Measurements from ENCODE around the gene QKI. TPM values are rescaled to one million over a fixed set of nuclear protein-coding genes. Genes with fewer than 3 reads are reported as not detected.

The QKI gene
- total and polyA plus RNA-seq, 10 of the 15 experiments (the other 5 are each of a cell fraction or from before 2014, with no cell fraction given) = 4.7 to 72.5 (median 38.9) TPM

DNA sequence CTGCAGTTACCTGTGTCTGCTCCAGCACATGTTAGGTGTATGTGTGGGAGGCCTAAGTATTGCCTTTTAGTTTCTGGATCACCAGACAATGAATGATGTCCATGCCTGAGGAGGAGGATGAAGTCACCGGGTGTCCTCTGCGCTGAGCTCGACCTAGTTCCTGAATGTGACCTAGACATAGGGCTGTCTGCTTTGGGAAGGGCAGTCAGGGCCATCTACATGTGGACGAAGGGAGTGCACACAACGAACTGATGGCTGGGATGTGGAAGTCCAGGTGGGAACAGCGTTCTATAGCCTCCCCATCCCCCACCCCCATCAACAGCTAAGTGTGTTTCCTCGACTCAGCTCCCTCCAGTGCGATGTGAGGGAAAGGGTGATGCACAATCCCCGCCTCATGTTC lies 186.3 kb downstream of the QKI start:
- WGBS (ENCODE audit: insufficient coverage, insufficient replicate concordance, low lambda C conversion rate, missing lambda C conversion rate) = 60% methylated on average over 9 of the region's 9 CpGs
- SMC1A ChIA-PET (ENCODE audit: uncharacterized antibody, unreplicated experiment) = interaction anchor here (0.6 kb wide), 2 partner anchors 233 to 621 kb away, joined by 3 read pairs; no protein-coding TSS in a partner anchor

DNA sequence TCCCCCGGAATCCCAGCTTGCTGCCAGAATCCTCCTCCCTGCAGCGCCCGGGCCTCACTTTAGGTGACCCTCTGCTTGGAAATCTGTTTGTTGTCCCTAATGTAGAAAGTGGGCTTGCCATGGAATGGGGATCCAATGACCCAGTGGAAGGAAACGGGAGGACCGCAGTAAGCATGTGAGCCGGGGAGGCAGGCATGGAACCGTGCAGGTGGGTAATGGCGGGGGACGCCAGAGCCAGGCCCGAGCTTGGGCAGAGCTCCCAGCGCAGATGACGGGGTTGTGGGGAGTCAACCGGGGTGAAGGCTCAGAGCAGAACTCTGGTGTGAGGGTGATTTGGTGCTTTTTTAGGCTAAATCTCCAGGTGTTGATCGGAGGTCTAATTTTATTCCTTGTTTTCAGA lies 188.3 kb downstream of the QKI start:
- ChIA-PET CTCF (no interaction called here), POLR2A (no interaction called here), RAD21 (ENCODE audit: unreplicated experiment) (no interaction called here), SMC1A (ENCODE audit: uncharacterized antibody, unreplicated experiment) (interaction anchor here (1.0 kb wide), 1 partner anchor 25 kb away, joined by 3 read pairs; no protein-coding TSS in a partner anchor)
- no peak overlapping the region for H3K9ac ChIP-seq (ENCODE audit: control insufficient read depth, insufficient read depth, low read length)
- peaks cover 8% of the 10 kb centered on the region; the same call in 2 of the 3 replicates for H3K9me3 ChIP-seq (replicated peaks; ENCODE audit: control insufficient read depth, insufficient read depth, low read length)
- no peaks in the 10 kb centered on the region for H3K79me2 ChIP-seq (ENCODE audit: control insufficient read depth, insufficient read depth, low read length)
- no peak overlapping the region for H2AFZ ChIP-seq (ENCODE audit: control insufficient read depth, low read depth, low read length)
- no peaks in the 10 kb centered on the region for H3K4me1 ChIP-seq (ENCODE audit: control insufficient read depth, insufficient read depth, low read length)
- H3K4me3 ChIP-seq = no peak overlapping the region
- ATAC-seq (no peak), DNase-seq (ENCODE audit: low read depth, low spot score) (no peak), FAIRE-seq (no peak)
- H3K27me3 ChIP-seq (replicated peaks in 1 of 2; ENCODE audit: control insufficient read depth in 2 of 2, insufficient read depth in 2 of 2, low read length in 1 of 2) = no peaks in the 10 kb centered on the region
- no TSS peak for BruUV-seq (replicated peaks)
- in situ Hi-C loops (cut with MboI) (no loop called here), intact Hi-C loops (cut with micrococcal nuclease; ENCODE audit: unreplicated experiment) (no loop called here)
- 74% methylated on average over 14 of the region's 14 CpGs for WGBS (ENCODE audit: insufficient coverage, insufficient replicate concordance, low lambda C conversion rate, missing lambda C conversion rate)
- no peaks in the 10 kb centered on the region for H3K36me3 ChIP-seq (ENCODE audit: control insufficient read depth in 2 of 2, insufficient read depth in 2 of 2, low read length in 1 of 2)
- no peak overlapping the region for H3K27ac ChIP-seq (ENCODE audit: control insufficient read depth, insufficient read depth)
- no peak overlapping the region for H3K4me2 ChIP-seq (ENCODE audit: control insufficient read depth, insufficient read depth)
- no peaks in the 10 kb centered on the region for H4K20me1 ChIP-seq (ENCODE audit: control insufficient read depth, insufficient read depth)
- TF ChIP-seq LARP7 (IDR thresholded peaks at IDR 0.05) (no peak), TARDBP (IDR thresholded peaks at IDR 0.05; ENCODE audit: borderline replicate concordance) (no peak), NFYA (IDR thresholded peaks at IDR 0.05; ENCODE audit: borderline replicate concordance, low read depth, low read length) (no peak), BCL11A (IDR thresholded peaks at IDR 0.05; ENCODE audit: low read depth, low read length) (no peak), BRCA1 (IDR thresholded peaks at IDR 0.05; ENCODE audit: low read depth, low read length) (no peak), ESRRA (IDR thresholded peaks at IDR 0.05; ENCODE audit: low read length) (no peak), ZNF217 (IDR thresholded peaks at IDR 0.05) (no peak), RBBP5 (conservative IDR thresholded peaks at IDR 0.05) (no peak), RUNX3 (IDR thresholded peaks at IDR 0.05; ENCODE audit: low read length) (no peak), JUNB (IDR thresholded peaks at IDR 0.05) (no peak), ZNF274 (IDR thresholded peaks at IDR 0.05; ENCODE audit: insufficient read depth, insufficient read length) (no peak)
- TF ChIP-seq, protein P1, sequence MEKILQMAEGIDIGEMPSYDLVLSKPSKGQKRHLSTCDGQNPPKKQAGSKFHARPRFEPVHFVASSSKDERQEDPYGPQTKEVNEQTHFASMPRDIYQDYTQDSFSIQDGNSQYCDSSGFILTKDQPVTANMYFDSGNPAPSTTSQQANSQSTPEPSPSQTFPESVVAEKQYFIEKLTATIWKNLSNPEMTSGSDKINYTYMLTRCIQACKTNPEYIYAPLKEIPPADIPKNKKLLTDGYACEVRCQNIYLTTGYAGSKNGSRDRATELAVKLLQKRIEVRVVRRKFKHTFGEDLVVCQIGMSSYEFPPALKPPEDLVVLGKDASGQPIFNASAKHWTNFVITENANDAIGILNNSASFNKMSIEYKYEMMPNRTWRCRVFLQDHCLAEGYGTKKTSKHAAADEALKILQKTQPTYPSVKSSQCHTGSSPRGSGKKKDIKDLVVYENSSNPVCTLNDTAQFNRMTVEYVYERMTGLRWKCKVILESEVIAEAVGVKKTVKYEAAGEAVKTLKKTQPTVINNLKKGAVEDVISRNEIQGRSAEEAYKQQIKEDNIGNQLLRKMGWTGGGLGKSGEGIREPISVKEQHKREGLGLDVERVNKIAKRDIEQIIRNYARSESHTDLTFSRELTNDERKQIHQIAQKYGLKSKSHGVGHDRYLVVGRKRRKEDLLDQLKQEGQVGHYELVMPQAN (conservative IDR thresholded peaks at IDR 0.05) = no peak

More for the DNA sequence above, 186.3 kb downstream of the QKI start:
- Histone ChIP-seq H3K4me2 (ENCODE audit: control insufficient read depth, insufficient read depth) (no peak overlapping the region), H3K9ac (ENCODE audit: control insufficient read depth, insufficient read depth, low read length) (no peak overlapping the region), H3K9me3 (replicated peaks; ENCODE audit: control insufficient read depth, insufficient read depth, low read length) (peaks cover 1% of the 10 kb centered on the region; the same call in 2 of the 3 replicates), H4K20me1 (ENCODE audit: control insufficient read depth, insufficient read depth) (no peaks in the 10 kb centered on the region), H3K27ac (ENCODE audit: control insufficient read depth, insufficient read depth) (no peak overlapping the region), H2AFZ (ENCODE audit: control insufficient read depth, low read depth, low read length) (no peak overlapping the region), H3K4me3 (no peak overlapping the region), H3K36me3 (ENCODE audit: control insufficient read depth in 2 of 2, insufficient read depth in 2 of 2, low read length in 1 of 2) (no peaks in the 10 kb centered on the region), H3K4me1 (ENCODE audit: control insufficient read depth, insufficient read depth, low read length) (no peaks in the 10 kb centered on the region), H3K79me2 (ENCODE audit: control insufficient read depth, insufficient read depth, low read length) (no peaks in the 10 kb centered on the region), H3K27me3 (replicated peaks in 1 of 2; ENCODE audit: control insufficient read depth in 2 of 2, insufficient read depth in 2 of 2, low read length in 1 of 2) (no peaks in the 10 kb centered on the region)
- ATAC-seq (no peak), DNase-seq (ENCODE audit: low read depth, low spot score) (no peak), FAIRE-seq (no peak)
- ChIA-PET RAD21 (ENCODE audit: unreplicated experiment) (no interaction called here), CTCF (no interaction called here), POLR2A (no interaction called here)
- in situ Hi-C loops (cut with MboI) = no loop called here
- TF ChIP-seq CHD2 (IDR thresholded peaks at IDR 0.05; ENCODE audit: borderline replicate concordance, low read depth, low read length) (no peak), SIX5 (IDR thresholded peaks at IDR 0.05; ENCODE audit: low read depth, low read length, severe bottlenecking) (no peak), SUZ12 (IDR thresholded peaks at IDR 0.05; ENCODE audit: unreplicated experiment) (no peak), SMAD1 (IDR thresholded peaks at IDR 0.05; ENCODE audit: low read depth, partially characterized antibody) (no peak), NRF1 (conservative IDR thresholded peaks at IDR 0.05; ENCODE audit: low read depth, low read length) (no peak), NFIC (IDR thresholded peaks at IDR 0.05; ENCODE audit: low read depth, low read length) (no peak), EED (IDR thresholded peaks at IDR 0.05; ENCODE audit: low read depth) (no peak), RBBP5 (conservative IDR thresholded peaks at IDR 0.05) (no peak)
- TF ChIP-seq, protein P2, sequence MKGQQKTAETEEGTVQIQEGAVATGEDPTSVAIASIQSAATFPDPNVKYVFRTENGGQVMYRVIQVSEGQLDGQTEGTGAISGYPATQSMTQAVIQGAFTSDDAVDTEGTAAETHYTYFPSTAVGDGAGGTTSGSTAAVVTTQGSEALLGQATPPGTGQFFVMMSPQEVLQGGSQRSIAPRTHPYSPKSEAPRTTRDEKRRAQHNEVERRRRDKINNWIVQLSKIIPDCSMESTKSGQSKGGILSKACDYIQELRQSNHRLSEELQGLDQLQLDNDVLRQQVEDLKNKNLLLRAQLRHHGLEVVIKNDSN (IDR thresholded peaks at IDR 0.05; ENCODE audit: borderline replicate concordance, extremely low read length, insufficient read depth, low read depth, low read length) = no peak
- BruUV-seq (replicated peaks) = no TSS peak
- intact Hi-C loops (cut with micrococcal nuclease; ENCODE audit: unreplicated experiment) = no loop called here
